NCI-H345 treated with DMSO at 0.1 percent for 48 hours (cell line): ENCODE data around the gene PITPNB.

Source experiments
- DNase-seq: peaks from one replicate; lab custom pipeline; 2025; ENCODE audit not compliant: unreplicated experiment; lab: John Stamatoyannopoulos, UW

PITPNB gene

DNA sequence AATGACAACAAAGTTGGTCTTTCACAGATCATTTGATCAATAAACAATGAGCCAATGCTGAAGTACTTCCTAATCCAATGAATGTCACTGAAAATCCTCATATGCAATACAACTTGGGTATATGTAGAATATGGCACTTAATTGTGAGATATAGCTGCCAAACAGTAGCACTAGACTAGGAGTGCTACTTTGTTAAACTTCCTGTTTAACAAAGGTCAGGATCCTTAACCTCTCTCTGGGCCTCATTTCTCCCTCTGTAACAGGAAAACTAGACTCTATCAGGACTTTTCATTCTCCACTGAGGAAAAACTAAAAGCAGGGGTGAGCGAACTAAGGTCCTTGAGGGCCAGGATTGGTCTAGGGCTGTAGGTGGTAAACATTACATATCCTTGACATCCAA, 56.1 kb downstream of the PITPNB start:
- DNase-seq, result no peak

DNA sequence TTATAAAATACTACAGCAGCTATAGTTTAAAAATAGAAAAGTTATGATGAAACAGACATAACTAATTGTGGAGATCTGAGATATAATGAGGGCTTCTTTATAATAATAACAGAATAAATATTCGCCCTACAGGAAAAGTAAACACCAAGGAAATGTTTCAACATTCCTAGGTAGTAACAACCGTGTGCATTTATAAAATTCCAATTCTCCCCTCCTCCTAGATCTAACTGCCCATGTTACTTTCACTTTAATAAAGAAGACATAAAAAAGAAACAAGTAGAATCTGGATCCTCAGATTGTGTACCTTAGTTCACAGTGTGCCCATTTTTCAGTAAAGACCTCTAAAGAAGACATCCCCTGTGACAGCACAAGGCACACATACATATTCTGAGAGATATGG, 59.7 kb downstream of the PITPNB start:
- no peak for DNase-seq

DNA sequence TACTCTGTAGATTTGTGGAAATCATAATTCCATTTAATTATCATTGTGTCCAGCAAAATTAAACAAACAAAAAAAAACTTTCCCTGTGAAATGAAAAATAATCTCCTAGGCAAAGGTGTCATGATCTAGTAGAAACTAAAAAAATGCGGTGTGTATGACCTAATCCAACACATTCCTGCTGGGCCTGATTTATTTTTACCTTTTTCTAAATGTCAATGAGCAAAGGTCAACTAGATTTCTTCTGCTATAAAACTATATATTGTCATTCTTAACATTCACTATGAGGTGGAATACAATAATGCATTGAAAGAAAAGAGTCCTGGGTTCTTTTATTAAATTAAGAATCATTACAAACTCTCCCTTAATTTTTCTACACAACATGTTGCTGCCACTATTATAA, 60.4 kb downstream of the PITPNB start:
- DNase-seq, result no peak

DNA sequence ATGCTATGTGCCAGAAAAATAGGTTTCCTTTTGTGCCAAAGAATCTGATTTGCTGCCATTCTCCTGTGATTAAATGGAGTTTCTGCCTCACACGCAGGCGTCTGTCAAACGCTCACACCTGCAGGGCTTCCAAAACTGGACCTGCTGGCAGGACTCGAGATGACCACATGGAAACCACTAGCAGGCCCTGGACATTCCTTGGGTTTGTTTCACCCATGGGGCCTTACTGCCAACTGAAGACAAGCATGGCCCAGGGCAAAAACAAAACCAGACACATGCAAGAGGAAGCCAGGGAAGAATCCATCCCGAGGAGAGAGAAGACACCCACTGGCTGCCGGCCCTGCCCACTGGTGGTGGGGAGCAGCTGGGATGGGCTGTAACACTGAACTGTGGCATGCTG, 61.6 kb downstream of the PITPNB start:
- DNase-seq, result no peak

DNA sequence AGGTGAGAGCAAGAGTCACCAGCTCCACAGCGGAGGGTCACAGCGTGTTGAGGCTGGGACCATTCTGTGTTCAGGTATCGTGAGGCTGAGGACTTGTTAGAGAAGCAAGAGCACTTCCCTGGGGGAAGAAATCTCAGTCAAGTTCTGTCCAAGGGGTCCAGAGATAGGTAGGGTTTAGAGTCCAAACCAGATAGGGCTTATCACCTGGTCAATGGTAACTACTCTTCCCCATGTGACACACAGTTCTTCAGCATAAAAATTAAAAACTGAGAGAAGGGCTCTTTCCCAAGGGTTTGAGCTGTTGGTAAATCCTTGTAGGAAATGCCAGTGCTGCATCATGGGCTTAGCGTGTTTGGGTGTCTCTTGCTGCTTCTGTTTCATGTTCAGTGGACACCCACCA, 62.7 kb downstream of the PITPNB start:
- no peak for DNase-seq

DNA sequence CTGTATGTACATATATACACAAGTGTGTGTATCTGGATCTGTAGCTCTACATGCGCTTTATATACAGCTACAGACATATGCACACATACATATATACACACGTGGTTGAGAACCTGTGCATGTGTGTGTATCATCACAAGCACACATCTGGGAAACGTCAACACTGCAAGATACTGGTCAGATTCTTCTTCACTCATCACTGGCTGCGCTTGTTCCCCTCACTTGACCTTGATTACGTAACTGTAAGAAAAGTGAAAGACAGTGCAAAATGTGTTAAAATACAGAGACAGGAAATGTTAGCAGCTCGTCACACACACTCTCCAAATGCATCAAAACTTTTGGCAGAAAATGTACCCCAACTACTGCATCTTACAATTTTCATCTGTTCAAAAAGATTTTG, 65.6 kb downstream of the PITPNB start:
- DNase-seq, result no peak

DNA sequence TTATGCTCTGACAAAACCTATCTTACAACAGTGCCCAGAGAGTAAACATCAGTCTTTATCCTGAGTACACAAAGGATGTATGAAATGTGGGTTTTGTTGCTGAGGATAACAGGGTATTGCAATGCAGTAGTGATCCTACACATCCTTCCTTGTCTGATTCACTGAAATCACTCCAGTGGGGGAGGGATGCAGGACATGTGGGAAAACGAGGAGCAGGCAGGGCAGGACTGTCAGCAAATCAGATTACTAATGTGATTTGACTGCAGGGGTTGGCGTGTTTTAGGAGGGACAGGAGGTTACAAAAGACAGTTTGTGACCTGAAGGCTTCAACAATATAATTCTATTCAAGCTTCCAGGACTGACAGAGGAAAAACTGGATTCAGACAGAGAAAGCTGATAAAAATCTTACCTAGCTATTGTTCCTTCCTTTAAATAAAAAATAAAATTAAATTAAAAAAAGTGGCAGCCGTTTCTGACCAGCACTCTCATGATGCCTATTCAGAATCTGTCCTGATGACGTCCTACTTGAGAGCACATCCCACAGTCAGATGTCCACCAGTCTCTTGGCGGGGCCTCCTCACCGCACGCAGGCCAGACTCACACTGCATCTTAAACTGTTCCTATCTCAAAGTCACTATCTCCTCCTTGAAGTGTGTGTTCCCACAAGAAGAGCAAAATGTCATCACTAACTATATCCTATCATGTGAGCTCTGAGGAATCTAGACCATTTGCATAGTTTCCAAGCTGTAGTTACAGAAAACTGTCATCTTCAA, 66.9 kb downstream of the PITPNB start:
- DNase-seq, result no peak

DNA sequence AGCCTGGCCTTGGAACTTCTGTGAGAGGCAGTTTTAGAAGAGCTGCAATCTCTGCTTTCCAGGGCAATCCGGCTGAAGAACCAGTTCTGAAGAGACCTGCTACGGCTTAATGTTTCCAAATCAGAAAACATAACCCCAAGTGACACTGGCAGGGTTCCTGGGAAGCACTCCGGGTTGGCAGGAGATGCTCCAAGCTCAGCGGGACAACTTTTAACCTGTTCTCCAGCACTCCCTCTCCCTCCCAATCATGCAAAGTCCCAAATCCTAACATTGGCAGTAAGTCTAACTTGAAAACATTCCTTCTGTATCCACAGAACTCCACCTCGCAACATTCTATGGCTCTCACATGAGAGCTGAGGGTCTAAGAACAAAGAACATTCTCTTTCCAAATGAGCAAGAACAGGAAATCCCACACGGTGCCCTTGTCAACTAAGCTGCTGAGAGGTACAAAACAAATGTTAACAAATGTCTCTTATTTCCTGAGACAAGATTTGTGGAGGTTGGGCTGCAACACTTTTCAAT, 69.0 kb downstream of the PITPNB start:
- DNase-seq, result no peak

DNA sequence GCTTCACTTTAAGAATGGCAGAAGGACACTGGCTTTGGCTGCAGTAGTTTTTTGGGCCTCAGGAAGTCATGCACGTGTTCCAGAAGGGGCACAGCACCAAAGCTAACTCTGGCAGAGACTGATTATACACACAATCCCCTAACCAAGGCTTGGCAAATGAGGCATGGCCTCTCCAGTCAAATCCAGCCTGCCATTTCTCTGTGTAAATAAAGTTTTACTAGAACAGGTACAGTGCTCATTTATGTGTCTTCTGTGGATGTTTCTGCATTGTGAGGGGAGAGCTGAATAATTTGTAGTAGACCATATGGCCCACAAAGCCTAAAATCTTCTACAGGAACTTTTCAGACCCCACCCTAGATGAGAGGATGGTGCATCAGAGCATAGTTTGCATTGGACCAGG, 71.1 kb downstream of the PITPNB start:
- no peak for DNase-seq

DNA sequence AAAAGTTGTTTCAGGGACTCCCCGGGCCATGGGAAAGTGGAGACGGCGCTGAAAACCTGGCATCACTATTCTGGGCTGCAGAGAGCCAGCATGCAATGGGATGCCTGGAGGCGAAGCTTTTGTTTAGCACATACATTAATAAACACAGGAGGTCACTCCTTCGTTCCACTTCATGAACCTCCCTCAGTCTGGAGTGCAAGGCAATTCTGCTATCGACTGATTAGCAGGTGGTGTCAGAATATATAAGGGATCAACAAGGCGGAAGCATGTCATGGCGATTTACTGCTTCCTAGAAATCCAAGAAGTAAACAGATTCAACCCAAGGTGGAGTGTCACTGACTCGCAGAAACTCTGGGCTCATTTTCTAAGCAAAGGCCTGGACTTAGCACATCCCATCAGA, 72.1 kb downstream of the PITPNB start:
- DNase-seq, result no peak

DNA sequence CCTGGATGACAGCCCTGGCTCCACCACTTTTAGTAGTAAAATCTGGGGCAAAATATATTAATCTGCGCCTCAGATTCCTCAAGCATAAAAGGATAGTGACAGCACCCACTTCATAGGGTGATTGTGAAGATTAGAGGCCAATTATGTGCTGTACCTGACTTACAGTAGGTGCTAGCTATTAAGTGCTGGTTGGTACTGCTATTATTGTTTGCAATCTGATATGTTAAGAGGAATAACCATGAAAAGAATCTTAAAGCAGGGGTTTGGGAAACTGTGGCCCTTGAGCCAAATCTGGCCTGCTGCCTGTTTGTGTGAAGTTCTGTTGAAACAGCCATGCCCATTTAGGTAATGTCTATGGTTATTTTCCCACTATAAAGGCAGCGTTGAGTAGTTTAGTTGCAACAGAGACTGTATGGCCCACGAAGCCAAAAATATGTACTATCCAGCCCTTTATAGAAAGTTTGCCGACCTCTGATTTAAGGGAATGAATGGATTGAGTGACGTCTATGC, 72.8 kb downstream of the PITPNB start:
- DNase-seq, result no peak

DNA sequence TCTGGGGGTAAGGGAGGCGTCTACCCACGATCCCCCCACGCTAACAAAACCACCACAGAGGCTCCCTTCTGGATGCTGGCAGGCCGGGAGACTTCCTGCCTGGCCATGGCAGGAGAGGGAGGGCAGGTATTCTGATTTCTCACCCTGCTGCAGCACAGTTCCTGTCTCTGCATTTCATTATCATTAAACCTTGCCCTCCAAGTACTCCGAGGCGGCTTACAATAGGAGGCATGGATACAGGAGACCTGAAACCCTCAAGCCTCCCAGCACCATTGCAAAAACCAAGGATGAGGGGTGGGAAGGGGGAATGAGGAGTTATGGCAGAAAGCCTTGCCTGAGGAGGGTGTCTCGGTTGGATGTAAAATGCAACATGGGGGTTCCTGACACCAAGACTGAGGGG, 73.4 kb downstream of the PITPNB start:
- DNase-seq, result no peak

DNA sequence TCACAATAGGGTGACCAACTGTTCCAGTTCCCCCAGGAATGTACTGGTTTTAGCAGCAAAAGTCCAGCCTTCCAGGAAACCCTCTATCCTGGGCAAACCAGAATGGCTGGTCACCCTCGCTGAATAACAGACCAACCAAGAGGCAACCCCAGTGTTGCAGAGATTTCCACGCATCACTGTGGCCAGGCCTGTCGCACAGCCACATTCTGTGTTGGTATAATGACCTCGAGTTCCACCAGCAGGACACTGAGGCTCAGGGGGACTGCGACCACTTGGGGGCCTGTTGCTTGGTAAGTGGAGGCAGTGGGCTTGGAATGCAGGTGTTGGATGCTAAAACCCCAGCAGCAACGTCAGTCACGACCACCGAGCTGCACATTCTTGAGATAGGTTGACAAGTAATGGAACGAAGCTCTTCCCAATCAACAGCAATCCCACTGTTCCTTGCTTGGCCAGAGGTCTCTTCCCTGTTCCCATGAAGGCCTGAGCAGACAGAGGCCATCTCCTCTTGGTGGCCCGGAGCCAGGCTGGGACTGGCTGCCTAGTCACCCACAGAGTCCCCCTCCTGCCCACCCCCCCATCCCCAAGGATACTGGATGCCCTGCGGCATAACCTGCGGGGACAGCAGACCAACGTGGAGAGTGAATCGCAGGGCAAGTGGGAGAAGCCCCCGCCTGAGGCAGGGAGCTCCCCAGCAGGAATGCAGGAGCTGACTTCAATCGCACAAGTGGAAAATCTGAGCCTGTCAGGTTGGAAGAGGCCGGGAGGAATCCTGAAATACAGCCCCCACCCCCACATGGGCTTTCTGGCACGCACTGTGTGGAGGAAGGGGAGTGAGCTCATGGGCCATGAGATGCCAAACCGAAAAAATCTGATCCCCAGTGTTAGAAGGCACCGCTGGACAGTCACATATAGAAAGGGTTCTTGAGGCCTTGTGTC, 74.1 kb downstream of the PITPNB start:
- DNase-seq, result no peak

DNA sequence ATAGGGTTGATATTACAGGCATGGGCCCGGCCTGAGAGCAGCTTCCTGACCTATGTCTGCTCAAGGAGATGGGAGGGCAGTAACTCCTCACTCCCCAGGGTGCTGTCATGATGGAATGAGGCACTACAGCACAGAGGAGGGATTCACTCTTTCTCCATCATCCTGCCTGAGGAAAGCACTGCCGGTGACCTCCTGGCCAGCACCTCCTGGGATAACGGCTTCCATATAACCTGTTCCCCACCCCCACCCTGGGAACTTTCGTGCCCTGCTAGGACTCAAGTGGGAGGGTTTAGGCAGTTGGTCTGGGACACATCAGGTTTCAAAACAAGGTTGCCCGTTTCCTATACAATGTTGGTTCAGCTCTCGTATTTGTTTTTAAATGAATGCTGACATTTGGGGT, 74.8 kb downstream of the PITPNB start:
- DNase-seq, result no peak

DNA sequence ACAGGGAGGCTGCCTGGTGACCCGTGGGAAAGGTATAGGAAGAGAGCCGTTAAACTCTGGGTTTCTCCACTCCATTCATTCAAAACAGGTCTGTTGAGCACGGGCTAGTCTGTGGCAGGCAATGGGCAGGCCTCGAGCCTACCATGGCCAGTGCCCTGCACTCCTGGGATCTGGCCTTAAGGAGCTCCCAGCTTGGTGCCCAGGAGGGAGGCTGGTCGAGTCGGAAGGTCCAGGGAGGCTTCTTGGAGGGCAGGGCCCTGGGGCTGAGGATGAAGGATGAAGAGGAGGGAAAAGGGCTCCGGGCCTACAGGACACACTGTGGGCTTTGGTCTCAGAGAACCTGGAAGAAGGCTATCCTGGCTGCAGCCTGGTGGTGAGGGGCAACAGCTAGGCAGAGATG, 75.6 kb downstream of the PITPNB start:
- no peak for DNase-seq

DNA sequence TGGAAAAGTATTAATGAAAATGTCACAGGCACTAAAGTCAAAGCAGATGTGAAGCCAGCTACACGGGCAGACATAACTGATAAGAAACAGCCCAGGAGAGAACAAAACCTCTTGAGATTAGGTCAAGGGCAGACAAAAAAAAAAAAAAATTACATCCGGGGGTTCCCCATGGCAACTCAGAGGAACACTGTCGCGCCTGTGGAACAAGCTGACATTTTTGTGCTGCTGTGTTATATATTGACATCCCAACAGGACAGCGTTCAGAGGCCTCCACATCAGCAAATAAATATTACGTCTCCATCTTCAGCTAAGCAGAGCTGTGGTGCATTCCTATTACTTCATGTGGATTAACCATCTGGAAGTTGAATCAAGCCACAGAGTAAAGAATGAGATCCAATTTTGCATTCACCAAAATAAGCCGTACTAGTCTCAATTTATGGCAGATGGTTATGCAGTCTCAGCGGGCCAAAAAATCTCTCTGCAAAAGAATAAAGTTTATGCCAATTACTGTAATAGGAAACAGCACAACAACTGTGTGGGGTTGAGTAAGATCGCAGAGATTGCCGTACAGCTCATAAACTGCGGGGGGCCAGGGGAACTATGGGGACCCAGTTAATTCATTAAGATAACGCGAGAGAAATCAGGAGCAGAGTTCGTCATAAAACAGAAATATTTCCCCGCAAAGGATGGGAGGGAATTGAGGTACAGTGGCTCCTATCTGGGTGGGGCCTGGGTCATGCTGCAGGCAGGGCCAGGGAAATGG, 76.2 kb downstream of the PITPNB start:
- DNase-seq, result no peak

DNA sequence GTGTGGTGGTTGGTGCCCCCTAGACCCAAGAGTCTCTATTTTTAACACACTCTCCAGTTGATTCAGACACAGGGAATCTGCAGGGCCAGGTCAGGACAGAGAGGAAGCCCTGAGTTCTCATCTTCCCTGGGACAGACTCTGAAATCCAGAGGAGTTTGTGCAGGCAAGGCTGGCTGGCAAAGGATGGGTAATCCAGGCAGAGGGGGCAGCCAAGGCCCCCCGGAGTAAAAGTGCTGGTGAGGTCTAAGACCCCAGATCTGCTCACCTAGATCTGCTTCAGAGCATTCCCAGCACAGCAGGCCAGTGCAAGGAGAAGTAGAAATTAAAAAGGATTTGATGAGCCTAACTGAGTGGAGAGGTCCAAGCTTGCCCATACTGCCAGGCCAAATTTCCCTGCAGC, 76.9 kb downstream of the PITPNB start:
- no peak for DNase-seq

DNA sequence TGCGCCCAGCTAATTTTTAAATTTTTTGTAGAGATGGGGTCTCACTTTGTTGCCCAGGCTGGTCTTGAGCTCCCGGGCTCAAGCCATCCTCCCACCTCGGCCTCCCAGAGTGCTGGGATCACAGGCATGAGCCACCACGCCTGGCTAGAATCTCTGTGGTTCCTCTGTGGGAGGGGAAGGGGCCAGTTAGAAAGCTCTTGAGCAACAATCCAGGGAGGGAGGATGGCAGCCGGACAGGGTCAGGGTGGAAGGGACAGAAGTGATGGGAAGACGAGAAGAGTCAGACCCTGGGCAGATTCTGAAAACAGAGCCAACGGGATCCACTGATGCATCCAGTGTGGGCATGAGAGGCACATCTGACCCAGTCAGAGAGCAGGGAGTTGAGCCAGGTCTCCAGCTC, 78.6 kb downstream of the PITPNB start:
- DNase-seq, result no peak

DNA sequence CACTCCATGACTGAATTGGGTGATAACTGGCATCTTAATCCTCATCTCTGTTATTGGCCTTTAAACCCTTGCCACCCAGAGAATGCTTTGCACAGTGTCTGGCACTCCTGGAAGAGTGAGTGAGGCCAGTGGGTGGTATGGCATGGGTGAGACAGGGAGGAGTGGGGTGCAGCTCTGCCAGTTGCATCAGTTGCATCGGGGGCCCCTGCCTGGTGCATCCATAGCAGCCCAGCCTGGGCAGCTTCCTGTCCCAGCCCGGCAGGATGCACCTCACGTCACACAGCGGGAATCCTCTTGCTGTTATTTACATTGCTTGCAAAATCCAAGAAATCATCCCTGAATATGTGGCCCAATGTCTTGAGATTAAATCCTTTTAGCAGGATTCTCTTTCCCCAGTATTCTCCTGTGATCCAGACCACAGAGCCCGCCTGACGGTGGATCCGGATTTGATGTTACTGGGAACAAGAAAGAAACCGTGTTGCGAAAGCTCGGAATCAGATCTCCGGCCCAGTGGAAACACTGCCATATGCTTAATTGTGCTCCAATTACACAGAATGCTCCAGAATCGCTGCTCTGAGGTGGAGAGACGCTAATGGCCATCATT, 79.9 kb downstream of the PITPNB start:
- no peak for DNase-seq

DNA sequence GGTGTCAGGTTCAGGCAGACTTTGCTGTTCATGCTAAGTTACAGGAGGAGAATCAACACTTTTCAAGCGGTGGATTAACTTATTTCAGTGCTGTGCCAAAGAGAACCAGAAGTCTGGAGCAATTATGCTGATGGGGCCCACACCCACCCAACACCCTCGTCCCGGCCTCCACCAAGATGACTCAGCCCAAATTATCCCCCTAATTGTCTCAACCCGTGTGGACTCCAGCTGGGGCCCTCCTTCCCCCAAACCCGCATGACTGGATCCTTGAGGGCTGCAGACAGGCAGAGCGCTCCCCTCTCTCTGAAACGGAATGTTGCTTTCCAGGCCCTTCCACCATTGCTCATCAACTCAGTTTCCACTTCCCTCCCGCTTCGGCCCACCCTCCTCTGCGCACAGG, 82.9 kb downstream of the PITPNB start:
- DNase-seq, result no peak

DNA sequence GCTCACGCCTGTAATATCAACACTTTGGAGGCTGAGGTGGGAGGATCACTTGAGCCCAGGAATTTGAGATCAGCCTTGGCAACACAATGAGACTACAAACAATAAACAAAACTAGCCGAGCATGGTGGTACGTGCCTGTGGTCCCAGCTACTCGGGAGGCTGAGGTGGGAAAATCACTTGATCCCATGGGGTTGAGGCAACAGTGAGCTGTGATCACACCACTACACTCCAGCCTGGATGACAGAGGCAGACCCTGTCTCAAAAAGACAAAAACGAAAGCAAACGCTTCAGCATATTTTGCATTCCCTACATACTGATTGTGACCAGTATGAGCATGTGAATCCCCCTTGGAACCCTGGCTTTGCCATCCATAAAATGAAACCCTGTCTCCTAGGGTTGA, 83.6 kb downstream of the PITPNB start:
- DNase-seq, result no peak
